ENCODE data around the gene FBN1.

FBN1 gene

GRCh38 chr15:48388910-48389309, 256.6 kb downstream of the FBN1 start:
- DNase-seq = no peak

- no peak for DNase-seq
These were observed 257.3 kb downstream of the FBN1 start for GRCh38 chr15:48388016-48388851.

- DNase-seq = no peak
These were observed 260.3 kb downstream of the FBN1 start for GRCh38 chr15:48385031-48385830.

- DNase-seq = no peak
These were observed 260.9 kb downstream of the FBN1 start for GRCh38 chr15:48384616-48385015.

DNA sequence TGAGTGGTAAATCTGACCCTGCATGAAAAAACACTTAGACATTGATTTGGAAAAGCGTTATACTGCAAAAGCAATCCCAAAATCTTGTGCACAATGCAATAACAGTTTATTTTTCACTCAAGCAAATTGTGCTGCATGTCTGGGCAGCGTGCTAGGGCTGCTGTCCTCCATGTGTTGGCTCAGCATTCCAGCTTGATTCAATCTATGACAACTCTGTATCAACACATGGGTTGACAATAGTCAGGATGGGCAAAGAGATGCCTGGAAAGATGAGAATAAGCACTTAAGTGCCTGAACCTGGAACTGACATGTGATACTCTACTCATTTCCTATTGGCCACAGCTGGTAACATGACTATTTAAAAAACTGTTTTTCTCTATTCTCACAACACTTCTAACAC, 262.5 kb downstream of the FBN1 start:
- no peak for DNase-seq

DNA sequence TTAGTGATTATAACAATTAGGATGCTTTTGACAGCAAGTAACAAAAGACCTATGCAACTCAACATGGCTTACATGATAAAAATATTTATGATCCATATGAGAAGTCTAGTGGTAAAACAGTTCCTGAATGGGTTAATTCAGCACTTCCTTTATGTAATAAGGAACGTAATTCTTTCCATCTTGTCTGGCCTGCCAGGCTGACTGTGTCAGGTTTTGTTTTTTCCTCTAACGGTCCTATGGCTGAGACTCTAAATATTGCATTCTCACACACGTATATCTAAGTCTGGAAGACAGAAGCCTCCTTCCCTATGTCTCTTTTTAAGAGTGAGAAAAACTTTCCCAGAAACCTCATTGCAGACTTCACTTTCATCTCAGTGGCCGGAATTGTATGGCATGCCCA, 263.6 kb downstream of the FBN1 start:
- DNase-seq = no peak

DNA sequence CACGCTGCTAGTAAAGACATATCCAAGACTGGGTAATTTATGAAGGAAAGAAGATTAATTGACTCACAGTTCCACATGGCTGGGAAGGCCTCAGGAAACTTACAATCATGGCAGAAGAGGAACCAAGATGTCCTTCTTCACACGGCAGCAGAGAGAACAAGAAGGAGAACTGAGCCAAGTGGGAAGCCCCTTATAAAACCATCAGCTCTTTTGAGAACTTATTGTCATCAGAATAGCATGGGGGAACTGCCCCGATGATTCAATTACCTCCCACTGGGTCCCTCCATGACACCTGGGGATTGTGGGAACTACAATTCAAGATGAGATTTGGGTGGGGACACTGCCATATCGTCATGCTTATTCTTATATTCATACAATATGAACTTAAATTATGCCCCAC, 265.3 kb downstream of the FBN1 start:
- DNase-seq = no peak

DNA sequence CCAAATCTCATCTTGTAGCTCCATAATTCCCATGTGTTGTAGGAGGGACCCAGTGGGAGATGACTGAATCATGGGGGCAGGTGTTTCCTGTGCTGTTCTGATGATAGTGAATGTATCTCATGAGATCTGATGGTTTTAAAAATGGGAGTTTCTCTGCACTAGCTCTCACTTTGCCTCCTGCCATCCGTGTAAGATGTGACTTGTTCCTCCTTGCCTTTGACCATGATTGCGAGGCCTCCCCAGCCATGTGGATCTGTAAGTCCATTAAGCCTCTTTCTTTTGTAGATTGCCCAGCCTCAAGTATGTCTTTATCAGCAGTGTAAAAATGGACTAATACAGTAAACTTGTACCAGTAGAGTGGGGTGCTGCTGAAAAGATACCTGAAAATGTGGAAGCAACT, 269.7 kb downstream of the FBN1 start:
- DNase-seq = no peak

DNA sequence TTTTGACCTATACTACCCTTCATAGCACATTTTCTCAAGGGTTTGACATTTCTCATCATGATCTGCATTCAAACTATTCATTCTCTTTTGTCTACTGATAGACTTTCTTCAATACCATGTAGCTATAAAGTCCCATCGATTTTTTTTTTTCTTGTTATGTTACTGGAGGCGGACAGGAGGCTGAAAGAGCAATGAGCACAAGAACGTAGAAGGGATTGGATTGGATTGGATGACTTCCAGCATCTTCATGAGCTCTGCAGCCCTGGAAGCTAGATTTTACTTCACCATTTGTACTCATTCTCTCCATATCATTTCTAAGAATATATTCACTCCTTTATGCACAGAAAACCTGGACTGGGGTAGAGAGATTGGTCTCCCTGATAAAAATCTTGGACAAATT, 271.0 kb downstream of the FBN1 start:
- no peak for DNase-seq

DNA sequence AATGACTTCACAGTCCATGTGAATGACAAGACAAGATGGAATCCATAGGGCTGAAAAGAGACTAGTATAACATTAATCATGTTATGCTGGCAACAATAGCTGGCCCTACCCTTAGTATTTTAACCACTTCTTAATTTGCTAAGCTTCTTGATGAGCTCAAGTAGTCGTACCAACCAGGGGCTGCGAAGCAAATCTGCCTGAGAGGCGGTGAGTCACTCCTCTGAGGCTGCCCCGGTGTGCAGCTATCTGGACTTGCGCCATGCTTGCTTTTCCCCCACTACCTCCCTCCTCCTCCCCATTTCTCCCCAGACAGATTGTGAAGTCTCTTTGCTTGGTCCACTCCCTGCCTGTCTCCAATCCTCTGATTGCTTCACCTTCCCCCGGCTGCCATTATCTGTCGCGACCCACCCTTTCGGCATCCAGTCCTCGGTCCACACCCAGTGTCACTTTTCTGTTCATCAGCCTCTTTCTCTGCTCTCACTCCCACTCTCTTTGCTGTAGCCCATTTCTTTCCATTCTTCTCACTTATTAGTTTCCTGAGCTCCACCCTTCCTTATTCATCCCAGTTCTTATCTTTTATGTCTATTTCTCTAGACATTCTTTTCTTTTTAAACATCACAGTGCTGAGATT, 271.6 kb downstream of the FBN1 start:
- no peak for DNase-seq

DNA sequence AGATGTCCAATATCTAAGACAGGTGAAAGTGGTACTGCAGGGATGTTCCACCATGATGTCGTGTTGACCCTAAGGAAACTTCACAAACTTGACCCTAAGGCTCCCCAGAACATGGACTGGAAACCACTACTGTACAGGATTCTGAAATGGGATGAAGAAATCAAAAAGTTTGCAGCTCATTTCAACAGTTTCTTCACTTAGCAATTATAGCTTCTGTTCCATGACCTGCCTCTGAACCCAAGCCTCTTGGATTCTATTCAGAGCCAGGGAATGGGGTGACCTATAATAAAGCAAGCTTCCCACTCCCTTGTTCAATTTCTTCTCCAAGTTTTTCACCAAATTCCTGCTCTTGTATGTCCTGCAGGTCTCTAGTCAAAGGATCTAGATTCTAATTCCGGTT, 273.5 kb downstream of the FBN1 start:
- DNase-seq = no peak

DNA sequence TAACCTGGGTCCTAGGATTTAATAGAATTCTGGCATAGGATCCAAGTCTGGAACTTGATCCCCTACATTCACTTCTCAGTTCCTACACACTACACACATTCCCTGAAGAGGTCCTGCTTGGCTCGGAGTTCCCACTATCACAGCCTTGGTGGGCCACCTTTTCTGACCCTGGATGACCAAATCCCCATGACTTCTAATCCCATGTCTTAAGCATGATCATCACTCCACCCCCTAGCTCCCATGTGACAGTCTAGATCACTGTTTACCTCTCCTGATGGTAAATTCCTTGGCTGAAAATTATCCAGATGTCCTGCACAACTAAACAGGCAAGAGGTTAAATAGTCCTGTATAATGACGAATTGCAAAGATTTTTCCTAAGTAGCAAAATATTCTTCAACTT, 274.0 kb downstream of the FBN1 start:
- no peak for DNase-seq

DNA sequence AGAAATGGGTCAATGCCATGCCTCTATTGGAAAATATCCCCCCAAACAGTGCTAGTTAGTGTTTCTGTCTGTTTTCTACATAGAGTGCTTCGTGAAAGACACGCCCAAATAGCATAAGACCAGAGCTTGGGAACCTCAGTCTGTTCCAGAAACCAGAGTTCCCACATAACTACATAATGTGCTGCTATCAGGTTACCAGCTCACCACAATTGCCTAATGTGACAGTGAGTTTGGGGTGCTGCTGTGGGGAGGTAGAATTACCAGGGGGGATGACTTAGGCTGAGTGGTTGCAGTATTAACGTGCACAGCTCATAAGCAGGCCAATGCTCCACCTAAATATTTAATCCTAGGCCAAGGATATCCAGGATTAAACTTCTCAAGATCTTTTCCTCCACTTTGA, 275.0 kb downstream of the FBN1 start:
- DNase-seq = no peak

GRCh38 chr15:48367483-48367882, 278.0 kb downstream of the FBN1 start:
- DNase-seq = no peak

DNA sequence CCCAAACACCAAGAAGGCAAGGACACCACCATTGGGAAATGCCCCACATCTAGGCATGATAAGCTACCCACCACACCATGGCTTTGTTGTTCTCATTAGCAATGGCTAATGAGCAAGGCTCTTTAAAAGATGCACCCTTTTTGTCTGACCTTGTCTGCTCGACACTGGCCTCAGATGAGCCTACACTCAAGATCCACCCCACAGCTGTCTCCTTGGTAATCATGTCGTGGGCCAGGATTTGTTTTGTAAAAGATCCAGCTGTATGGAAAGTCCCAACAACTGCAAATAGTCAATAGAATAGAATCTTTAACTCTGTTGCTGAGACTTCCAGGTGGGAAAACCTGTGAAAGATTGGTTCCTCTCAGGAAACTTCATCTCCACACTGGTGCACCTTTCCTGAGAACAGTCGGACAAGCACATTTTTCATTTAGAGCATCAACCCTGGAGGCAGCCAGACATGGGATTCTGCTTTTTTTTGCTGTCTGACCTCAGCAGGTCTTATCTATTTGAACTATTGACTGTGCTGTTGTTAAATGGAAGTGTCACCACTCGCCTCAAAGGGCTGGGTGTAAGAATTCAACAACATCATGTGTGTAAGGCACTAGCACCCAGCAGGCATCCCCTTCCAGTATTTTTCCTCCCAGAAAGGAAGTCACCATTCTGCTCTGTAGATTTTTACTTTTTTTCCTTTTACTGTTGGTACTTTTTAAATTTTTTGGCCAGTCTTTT, 278.8 kb downstream of the FBN1 start:
- DNase-seq = no peak

DNA sequence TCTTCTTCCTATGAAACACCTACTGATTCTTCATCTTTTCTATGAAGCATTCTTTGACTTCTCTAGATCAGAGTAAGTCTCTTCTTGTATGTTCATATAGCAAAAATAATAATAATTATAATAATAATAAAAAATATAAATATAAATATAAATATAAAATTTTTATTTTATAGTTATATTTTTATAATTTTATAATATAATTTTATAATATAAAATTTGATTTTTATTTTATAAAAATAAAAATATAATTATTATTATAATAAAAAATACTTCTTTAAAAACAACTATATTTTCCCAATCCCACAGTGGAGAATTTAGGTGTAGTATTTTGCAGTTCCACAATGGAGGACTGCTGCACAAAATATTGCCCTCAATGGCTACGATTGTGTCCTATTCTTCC, 279.9 kb downstream of the FBN1 start:
- no peak for DNase-seq

- DNase-seq = no peak
These were observed 282.0 kb downstream of the FBN1 start for GRCh38 chr15:48363474-48363873.

- DNase-seq = no peak
These were observed 283.8 kb downstream of the FBN1 start for GRCh38 chr15:48361685-48362084.

GRCh38 chr15:48360841-48361240, 284.7 kb downstream of the FBN1 start:
- no peak for DNase-seq

Measured in stimulated activated CD4-positive, alpha-beta T cell treated with anti-CD3 and anti-CD28 coated beads, Interleukin-2, amount 100 ng/mL, for 24 hours (primary cell).